Hematopoietic multipotent progenitor cell treated with erythropoietin and hydrocortisone succinate and interleukin-3 and kit ligand, for 8 days (in vitro differentiated cells): ENCODE measurements around the gene AADACL3.
"Not testable (repeated sequence)": the region's sequence is repeated elsewhere in the genome, so short reads cannot be mapped to it uniquely, and the experiment has no call there.

Source experiments
- DNase-seq: peaks from one replicate; pipeline ENCODE4 v3.0.0-alpha.2; 2015

AADACL3 gene

GRCh38 chr1:12715896-12716437, at the start of gene AADACL3:
Gene AADACL3, plus strand, starts transcription at chr1:12716110. Its CDS starts 67 bp downstream, at chr1:12716177.
- no peak for DNase-seq

GRCh38 chr1:12666141-12666735, 49.7 kb upstream of the AADACL3 start:
- DNase-seq, result no peak

GRCh38 chr1:12669529-12670068, 46.3 kb upstream of the AADACL3 start:
- DNase-seq, result no peak

GRCh38 chr1:12674358-12674757, 41.6 kb upstream of the AADACL3 start:
- DNase-seq, result no peak

- DNase-seq, result not testable (repeated sequence)
These were observed 39.8 kb upstream of the AADACL3 start for GRCh38 chr1:12676122-12676521.

- DNase-seq, result no peak
These were observed 38.3 kb upstream of the AADACL3 start for GRCh38 chr1:12677565-12677964.

GRCh38 chr1:12678350-12678749, 37.6 kb upstream of the AADACL3 start:
- no peak for DNase-seq

- no peak for DNase-seq
These were observed 37.1 kb upstream of the AADACL3 start for GRCh38 chr1:12678820-12679219.

GRCh38 chr1:12690156-12690555, 25.8 kb upstream of the AADACL3 start:
- DNase-seq, result no peak

- DNase-seq, result no peak
These were observed 22.7 kb upstream of the AADACL3 start for GRCh38 chr1:12692967-12693782.

- no peak for DNase-seq
These were observed 19.3 kb upstream of the AADACL3 start for GRCh38 chr1:12696658-12697057.

GRCh38 chr1:12697397-12697796, 18.5 kb upstream of the AADACL3 start:
- no peak for DNase-seq

- DNase-seq, result no peak
These were observed 12.0 kb upstream of the AADACL3 start for GRCh38 chr1:12703821-12704451.

GRCh38 chr1:12706061-12706460, 9.8 kb upstream of the AADACL3 start:
- no peak for DNase-seq

- DNase-seq, result no peak
These were observed 7.4 kb upstream of the AADACL3 start for GRCh38 chr1:12708396-12709090.

GRCh38 chr1:12709091-12709491, 6.8 kb upstream of the AADACL3 start:
- no peak for DNase-seq

GRCh38 chr1:12709696-12710095, 6.2 kb upstream of the AADACL3 start:
- DNase-seq, result no peak

- DNase-seq, result no peak
These were observed 4.4 kb upstream of the AADACL3 start for GRCh38 chr1:12711536-12711935.

GRCh38 chr1:12712076-12712475, 3.8 kb upstream of the AADACL3 start:
- no peak for DNase-seq

- DNase-seq, result no peak
These were observed 3.0 kb upstream of the AADACL3 start for GRCh38 chr1:12712929-12713328.

GRCh38 chr1:12713651-12714050, 2.3 kb upstream of the AADACL3 start:
- not testable (repeated sequence) for DNase-seq

GRCh38 chr1:12714710-12715475, 1.0 kb upstream of the AADACL3 start:
- DNase-seq, result no peak
